Ovary (tissue), 3 donors: ENCODE data around the gene CEPT1.

Source experiments
- CTCF ChIP-seq, 3 donors: fragments of 450-650 bp in 2 of 3; fragments of 200-600 bp in 1 of 3; IDR thresholded peaks; one replicate each; pipeline versions ENCODE4 v1.5.1 to v1.8.0; 2016 to 2022; ENCODE audit warnings: antibody characterized with exemption in 3 of 3, mild to moderate bottlenecking in 1 of 3
- POLR2A ChIP-seq: fragments of 450-650 bp; IDR thresholded peaks from one replicate; pipeline ENCODE4 v1.6.1; 2017; ENCODE audit warnings: antibody characterized with exemption, mild to moderate bottlenecking, moderate library complexity
- donor health status: DM: no; HTN: no; CAD: no.

GRCh38 chr1:111196213-111196612 is 56.2 kb downstream of the CEPT1 start:
- TF ChIP-seq POLR2A = no peak
- TF ChIP-seq CTCF (IDR thresholded peaks at IDR 0.05) = no peak
